Liver (tissue), 3 donors: ENCODE measurements around the gene CEL.

Experiments used
- ATF3 ChIP-seq: IDR thresholded peaks from 2 replicates; pipeline ENCODE4 v1.6.1; 2016; ENCODE audit warnings: antibody characterized with exemption
- EGR1 ChIP-seq, 2 donors: IDR thresholded peaks; 2 replicates each; pipeline ENCODE4 v1.6.1; 2016 to 2018; ENCODE audit warnings: antibody characterized with exemption in 2 of 2, low read depth in 2 of 2
- FOXA1 ChIP-seq: IDR thresholded peaks from 2 replicates; pipeline ENCODE4 v1.6.1; 2016; ENCODE audit warnings: antibody characterized with exemption
- FOXA2 ChIP-seq: IDR thresholded peaks from 2 replicates; pipeline ENCODE4 v1.6.1; 2016; ENCODE audit warnings: antibody characterized with exemption
- JUND ChIP-seq, 2 donors: IDR thresholded peaks; 2 replicates each; pipeline ENCODE4 v1.6.1; 2016; ENCODE audit warnings: antibody characterized with exemption in 2 of 2
- MAX ChIP-seq: IDR thresholded peaks from 2 replicates; pipeline ENCODE4 v1.6.1; 2016; ENCODE audit warnings: antibody characterized with exemption
- RAD21 ChIP-seq, 2 donors: IDR thresholded peaks; 2 replicates each; pipeline ENCODE4 v1.6.1; 2016; ENCODE audit warnings: antibody characterized with exemption in 2 of 2, mild to moderate bottlenecking in 2 of 2
- REST ChIP-seq: IDR thresholded peaks from 2 replicates; pipeline ENCODE4 v1.6.1; 2016; ENCODE audit warnings: antibody characterized with exemption, mild to moderate bottlenecking
- SP1 ChIP-seq: IDR thresholded peaks from 2 replicates; pipeline ENCODE4 v1.6.1; 2018; ENCODE audit warnings: antibody characterized with exemption, mild to moderate bottlenecking
- TAF1 ChIP-seq: conservative IDR thresholded peaks from 2 replicates; pipeline ENCODE4 v1.6.1; 2016; ENCODE audit warnings: antibody characterized with exemption, mild to moderate bottlenecking
- YY1 ChIP-seq: IDR thresholded peaks from 2 replicates; pipeline ENCODE4 v1.6.1; 2016; ENCODE audit warnings: antibody characterized with exemption, mild to moderate bottlenecking
- ZBTB33 ChIP-seq: IDR thresholded peaks from 2 replicates; pipeline ENCODE4 v1.6.1; 2016; ENCODE audit warnings: antibody characterized with exemption
- TF ChIP-seq, protein P1 (sequence below): fragments of 150-350 bp; IDR thresholded peaks from 2 replicates; pipeline ENCODE4 v1.5.1; 2017; ENCODE audit warnings: improper control_type of control experiment, low read depth, low read length; ENCODE audit not compliant: missing input control
- donor health status: healthy.
- donor health status: healthy.

DNA sequence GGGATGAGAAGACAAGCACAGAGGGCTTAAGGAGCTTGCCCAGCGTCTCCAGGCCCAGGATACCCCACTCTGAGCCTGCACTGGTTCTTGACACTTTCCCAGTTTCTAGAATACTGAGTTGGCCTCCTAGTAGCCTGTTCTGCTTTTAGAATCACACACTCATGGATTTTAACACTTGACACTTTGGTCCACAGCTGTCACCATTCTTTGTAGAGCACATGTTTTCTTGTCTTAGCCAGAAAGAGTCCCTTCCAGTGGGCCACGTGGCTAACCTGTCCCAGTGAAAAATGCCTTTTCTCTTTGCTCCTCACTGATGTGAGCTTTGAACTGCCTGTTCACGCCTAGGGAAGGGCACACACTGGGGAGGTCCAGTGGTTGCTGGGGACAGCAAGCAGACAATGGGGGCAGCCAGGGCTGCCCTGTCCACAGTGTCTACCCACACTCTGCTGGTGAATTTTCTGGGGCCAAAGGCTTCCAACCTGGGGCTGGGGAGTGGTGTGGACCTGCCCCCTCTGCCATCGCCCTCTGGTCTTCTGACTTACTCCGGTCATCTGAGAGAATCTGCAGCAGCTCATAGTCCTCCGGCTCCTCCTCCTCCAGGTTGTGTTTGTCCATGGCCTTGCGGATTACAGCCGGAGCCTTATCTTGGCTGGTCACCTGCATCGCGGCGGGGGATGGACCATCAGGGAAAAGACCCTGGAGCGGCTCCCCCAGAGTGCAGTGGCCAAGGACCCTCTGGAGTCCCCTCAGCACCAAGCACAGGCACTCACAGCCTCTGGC lies 38.1 kb downstream of the CEL start:
- TF ChIP-seq RAD21 (IDR thresholded peaks at IDR 0.05) (no peak), MAX (no peak), FOXA2 (no peak), SP1 (no peak), REST (no peak), JUND (IDR thresholded peaks at IDR 0.05) (no peak), TAF1 (no peak), YY1 (no peak), FOXA1 (no peak), ZBTB33 (no peak), EGR1 (IDR thresholded peaks at IDR 0.05; ENCODE audit: low read depth in 2 of 2) (no peak), ATF3 (no peak)
- TF ChIP-seq, protein P1, sequence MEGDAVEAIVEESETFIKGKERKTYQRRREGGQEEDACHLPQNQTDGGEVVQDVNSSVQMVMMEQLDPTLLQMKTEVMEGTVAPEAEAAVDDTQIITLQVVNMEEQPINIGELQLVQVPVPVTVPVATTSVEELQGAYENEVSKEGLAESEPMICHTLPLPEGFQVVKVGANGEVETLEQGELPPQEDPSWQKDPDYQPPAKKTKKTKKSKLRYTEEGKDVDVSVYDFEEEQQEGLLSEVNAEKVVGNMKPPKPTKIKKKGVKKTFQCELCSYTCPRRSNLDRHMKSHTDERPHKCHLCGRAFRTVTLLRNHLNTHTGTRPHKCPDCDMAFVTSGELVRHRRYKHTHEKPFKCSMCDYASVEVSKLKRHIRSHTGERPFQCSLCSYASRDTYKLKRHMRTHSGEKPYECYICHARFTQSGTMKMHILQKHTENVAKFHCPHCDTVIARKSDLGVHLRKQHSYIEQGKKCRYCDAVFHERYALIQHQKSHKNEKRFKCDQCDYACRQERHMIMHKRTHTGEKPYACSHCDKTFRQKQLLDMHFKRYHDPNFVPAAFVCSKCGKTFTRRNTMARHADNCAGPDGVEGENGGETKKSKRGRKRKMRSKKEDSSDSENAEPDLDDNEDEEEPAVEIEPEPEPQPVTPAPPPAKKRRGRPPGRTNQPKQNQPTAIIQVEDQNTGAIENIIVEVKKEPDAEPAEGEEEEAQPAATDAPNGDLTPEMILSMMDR, result no peak
